HG02798 (cell line): Measurements from ENCODE around the gene PUSL1.

ENCODE experiments used
- ATAC-seq: cut with Tn5 transposase; IDR thresholded peaks from one replicate; pipeline ENCODE4 v1.9.1; 2021; ENCODE audit warnings: mild to moderate bottlenecking; ENCODE audit not compliant: unreplicated experiment, poor library complexity

The PUSL1 gene

GRCh38 chr1:1334835-1335234, 26.4 kb downstream of the PUSL1 start:
- no peak for ATAC-seq

GRCh38 chr1:1335283-1335682, 26.9 kb downstream of the PUSL1 start:
- no peak for ATAC-seq

GRCh38 chr1:1335792-1336248, 27.4 kb downstream of the PUSL1 start:
- ATAC-seq: no peak

GRCh38 chr1:1336446-1336845, 28.0 kb downstream of the PUSL1 start:
- ATAC-seq: no peak

- ATAC-seq: no peak
These were observed 28.8 kb downstream of the PUSL1 start for GRCh38 chr1:1336931-1337792.

- ATAC-seq: no peak
These were observed 29.4 kb downstream of the PUSL1 start for GRCh38 chr1:1337793-1338147.

DNA sequence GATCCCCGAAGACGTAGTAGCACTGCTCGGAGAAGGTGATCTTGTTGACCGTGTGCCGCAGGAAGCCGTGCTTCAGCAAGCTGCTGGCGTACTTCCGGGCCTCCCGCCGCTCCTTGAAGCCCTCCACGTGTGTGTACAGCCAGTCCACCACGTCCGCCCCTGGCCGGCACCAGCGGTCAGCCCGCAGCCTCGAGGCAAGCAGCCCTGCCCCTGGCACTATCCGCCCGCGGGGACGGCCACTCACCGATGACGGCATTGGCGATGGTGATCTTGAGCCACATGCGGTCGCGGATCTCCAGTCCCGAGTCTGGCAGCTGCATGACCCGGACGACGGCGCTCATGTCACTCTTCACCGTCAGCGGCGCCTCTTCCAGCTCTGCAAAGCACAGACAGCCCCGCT, 29.9 kb downstream of the PUSL1 start:
- no peak for ATAC-seq

- no peak for ATAC-seq
These were observed 31.8 kb downstream of the PUSL1 start for GRCh38 chr1:1340185-1340584.

GRCh38 chr1:1340791-1341548, 32.6 kb downstream of the PUSL1 start:
- no peak for ATAC-seq

GRCh38 chr1:1341549-1342021, 33.2 kb downstream of the PUSL1 start:
- ATAC-seq: no peak

- no peak for ATAC-seq
These were observed 33.7 kb downstream of the PUSL1 start for GRCh38 chr1:1342061-1342562.

DNA sequence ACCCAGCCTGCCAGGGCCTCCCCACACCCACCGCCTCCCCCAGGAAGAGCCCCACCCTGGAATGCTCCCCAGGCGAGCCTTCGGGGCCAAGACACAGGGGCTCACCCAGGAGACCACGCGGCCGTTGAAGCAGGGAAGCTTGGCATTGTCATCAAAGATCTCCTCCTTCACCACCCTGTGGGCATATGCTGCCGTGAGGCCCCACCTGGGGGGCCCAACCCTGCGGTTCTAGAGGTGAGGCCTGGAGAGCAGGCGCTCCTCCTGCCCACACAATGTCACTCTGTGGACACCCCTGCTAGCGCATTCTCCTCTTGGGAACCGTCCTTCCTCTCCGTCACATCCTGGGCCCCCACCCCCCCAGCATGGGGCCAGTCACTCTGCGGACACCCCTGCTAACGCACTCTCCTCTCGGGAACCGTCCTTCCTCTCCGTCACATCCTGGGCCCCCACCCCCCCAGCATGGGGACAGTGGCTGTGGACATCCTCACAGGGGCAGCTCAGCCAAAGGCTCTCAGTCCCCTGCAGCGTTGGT, 34.3 kb downstream of the PUSL1 start:
- no peak for ATAC-seq

GRCh38 chr1:1343811-1344421, 35.5 kb downstream of the PUSL1 start:
- ATAC-seq: no peak

DNA sequence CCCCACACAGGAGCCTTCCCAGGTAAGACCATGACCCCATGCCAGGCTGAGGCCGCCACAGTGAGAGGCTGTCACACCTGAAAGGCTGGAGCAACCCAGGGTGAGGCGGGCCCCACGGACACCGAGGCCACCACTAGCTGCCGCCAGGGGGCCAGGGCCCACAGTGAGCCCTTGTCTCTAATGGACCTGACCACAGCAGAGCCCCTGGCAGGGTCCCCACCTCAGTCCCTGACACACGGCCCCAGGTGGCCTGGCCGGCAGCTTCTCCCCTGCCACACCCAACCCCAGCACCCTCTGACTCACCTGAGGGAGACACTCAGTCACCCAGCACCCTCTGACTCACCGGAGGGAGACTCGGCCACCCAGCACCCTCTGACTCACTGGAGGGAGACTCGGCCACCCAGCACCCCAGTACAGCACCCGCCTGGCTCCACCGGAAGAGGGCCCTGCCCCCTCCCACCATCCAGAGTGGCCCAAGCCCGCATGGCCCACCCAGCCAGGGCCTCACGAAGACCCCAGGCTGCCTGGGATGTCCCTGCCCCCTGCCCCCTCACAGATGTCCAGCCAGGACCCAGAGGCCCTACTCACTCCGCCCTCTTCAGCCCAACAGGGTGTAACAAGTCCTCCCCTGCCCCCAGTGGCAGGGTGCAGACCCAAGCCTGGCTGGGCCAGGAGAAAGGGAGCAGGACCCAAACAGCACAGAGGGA, 36.4 kb downstream of the PUSL1 start:
- ATAC-seq: no peak

GRCh38 chr1:1345384-1345783, 37.0 kb downstream of the PUSL1 start:
- no peak for ATAC-seq

DNA sequence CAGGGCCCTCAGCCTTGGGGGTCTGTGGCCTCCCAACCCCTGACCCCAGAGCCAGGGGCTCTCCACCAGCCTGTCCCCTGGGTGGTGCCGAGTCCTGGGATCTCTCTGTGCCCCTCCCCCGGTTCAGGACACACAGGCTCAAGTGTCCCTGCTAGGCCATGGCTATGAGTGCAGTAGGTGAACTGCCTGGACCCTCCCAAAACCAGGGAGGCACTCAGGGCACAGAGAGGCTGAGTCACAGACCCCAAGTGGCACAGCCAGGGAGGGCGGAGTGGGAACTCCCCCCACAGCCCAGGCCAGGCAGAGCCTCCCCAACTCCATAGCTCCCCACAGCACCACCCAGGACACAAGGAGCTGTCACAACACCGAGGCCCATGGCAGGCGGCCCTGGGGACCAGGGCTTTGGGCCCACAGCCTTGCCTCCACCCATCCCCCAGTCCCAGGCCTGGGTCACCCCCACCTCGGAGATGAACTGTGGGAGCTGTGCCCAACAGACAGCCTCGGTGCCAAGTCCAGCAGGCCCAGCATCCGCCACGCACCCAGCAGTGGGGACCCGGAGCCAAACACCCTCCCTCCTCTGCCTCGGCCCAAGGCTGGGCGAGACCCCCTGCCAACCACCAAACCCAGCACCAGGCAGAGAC, 37.6 kb downstream of the PUSL1 start:
- ATAC-seq: no peak

DNA sequence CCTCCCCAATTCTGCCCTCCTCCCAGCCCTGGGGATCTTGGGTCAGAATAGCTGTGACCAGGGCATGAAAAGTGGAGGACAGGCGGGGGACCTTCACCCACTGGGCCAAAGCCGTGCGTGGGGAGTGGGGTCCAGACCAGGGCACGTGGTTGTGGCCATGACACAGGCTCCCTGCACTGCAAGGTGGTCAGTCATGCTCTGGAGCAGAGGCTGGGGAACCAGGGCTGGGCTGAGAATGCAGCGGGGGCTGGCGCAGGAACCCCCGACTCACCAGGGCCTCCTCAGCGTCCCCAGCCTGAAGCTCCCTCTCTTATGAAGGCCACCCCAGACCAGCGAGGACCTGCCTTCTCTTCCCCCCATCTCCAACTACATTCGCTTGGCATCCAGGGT, 38.1 kb downstream of the PUSL1 start:
- no peak for ATAC-seq

DNA sequence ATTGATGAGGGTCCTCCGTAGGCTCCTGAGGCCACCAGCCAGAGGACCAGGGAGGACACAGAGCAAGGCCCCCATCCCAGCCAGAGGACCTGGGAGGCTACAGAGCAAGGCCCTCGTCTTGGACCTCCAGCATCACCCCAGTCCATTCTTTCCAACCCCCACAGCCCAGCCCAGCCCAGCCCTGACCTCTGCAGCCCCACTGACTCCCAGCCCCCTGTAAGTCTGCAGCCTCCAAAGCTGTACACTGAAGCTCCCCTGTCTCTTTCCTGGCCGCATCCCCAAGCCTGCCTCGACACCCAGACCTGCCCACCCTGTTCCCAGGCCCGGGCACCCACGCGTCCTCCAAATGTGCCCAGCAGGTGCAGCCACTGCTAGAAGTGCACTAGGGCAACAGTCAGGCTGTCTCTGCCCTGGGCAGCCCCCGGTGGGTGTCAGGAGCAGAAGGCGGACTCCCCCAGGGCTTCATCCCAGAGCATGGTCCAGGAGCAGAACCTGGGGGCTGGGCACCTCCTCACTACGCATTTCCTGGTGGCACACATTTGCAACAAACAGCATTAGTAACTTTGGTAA, 38.7 kb downstream of the PUSL1 start:
- no peak for ATAC-seq
